Activated CD8-positive, alpha-beta T cell treated with anti-CD3 and anti-CD28 coated beads for 36 hours (primary cell): ENCODE measurements around the gene SGF29. TPM values are rescaled to one million over a fixed set of nuclear protein-coding genes. Genes with fewer than 3 reads are reported as not detected.
"Not testable (repeated sequence)": the region's sequence is repeated elsewhere in the genome, so short reads cannot be mapped to it uniquely, and the experiment has no call there.

Experiments
- ATAC-seq: fragments of 200-7000 bp; cut with Tn5 transposase; one replicate; pipeline ENCODE4 v1.10.0; 2021; ENCODE audit warnings: mild to moderate bottlenecking, moderate library complexity
- CTCF ChIA-PET: fragments of 350-600 bp; sonication (Branson Sonifier 250); formaldehyde crosslinking; loops from one replicate; lab custom pipeline; 2021; ENCODE audit warnings: antibody characterized with exemption; lab: Charles Lee
- POLR2A ChIA-PET: fragments of 350-600 bp; sonication (Branson Sonifier 250); formaldehyde crosslinking; loops from one replicate; lab custom pipeline; 2021; ENCODE audit warnings: antibody characterized with exemption; lab: Charles Lee
- DNase-seq: peaks from one replicate; pipeline ENCODE4 v3.0.0-alpha.2; 2020
- H3K27ac Mint-ChIP-seq: one replicate; pipeline ENCODE4 v1.8.0; 2021; ENCODE audit warnings: mild to moderate bottlenecking, mixed read lengths
- H3K27me3 Mint-ChIP-seq: one replicate; pipeline ENCODE4 v1.8.0; 2021; ENCODE audit warnings: mixed read lengths
- H3K36me3 Mint-ChIP-seq: one replicate; pipeline ENCODE4 v1.8.0; 2021; ENCODE audit warnings: low read depth, mixed read lengths
- H3K4me1 Mint-ChIP-seq: one replicate; pipeline ENCODE4 v1.8.0; 2021; ENCODE audit warnings: low read depth, mixed read lengths
- H3K4me3 Mint-ChIP-seq: one replicate; pipeline ENCODE4 v1.8.0; 2021; ENCODE audit warnings: mild to moderate bottlenecking, moderate library complexity, mixed read lengths
- H3K9me3 Mint-ChIP-seq: one replicate; pipeline ENCODE4 v1.8.0; 2021; ENCODE audit warnings: mixed read lengths
- CTCF ChIP-seq: fragments of 200-600 bp; IDR thresholded peaks from one replicate; pipeline ENCODE4 v1.8.0; 2022; ENCODE audit warnings: antibody characterized with exemption, mild to moderate bottlenecking
- intact Hi-C: fragments of 100-400 bp; cut with micrococcal nuclease; formaldehyde crosslinking; loops from one replicate; pipeline ENCODE4 v1.10.0; 2022
- total RNA-seq, 2 experiments: library from RNA; stranded (reverse); gene quantifications; one replicate each; pipeline ENCODE4 v1.2.3, GENCODE V29; 2021

The SGF29 gene
- total RNA-seq, 2 experiments from 2014 or later: 25.0 TPM

DNA sequence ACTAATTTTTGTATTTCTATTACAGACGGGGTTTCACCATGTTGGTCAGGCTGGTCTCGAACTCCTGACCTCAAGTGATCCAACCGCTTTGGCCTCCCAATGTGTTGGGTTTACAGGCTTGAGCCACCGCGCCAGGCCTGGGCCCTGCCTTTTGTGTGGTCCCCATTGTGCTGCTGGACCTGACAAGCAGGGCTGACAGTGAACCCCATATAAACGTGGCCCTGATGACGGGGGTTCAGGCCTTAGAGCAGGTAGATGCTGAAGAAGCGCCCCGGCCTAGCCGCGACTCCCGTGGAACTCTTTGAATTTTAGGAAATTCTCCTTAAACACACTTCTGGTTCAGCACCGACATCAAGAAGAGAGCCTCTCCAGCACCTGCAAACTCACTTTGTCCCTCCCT, 47.9 kb downstream of the SGF29 start:
- POLR2A ChIA-PET, H3K4me3 Mint-ChIP-seq, H3K27ac Mint-ChIP-seq, H3K27me3 Mint-ChIP-seq, DNase-seq, ATAC-seq, H3K4me1 Mint-ChIP-seq, CTCF ChIA-PET, H3K9me3 Mint-ChIP-seq, intact Hi-C loops, H3K36me3 Mint-ChIP-seq: not testable (repeated sequence)

- ATAC-seq, CTCF ChIA-PET: not testable (repeated sequence)
These were observed 48.3 kb downstream of the SGF29 start for GRCh38 chr16:28602062-28602461.

GRCh38 chr16:28602529-28602928, 48.8 kb downstream of the SGF29 start:
- TF ChIP-seq CTCF: no peak
- ChIA-PET POLR2A (no interaction called here), CTCF (no interaction called here)
- Mint-ChIP-seq H3K4me1 (no peaks in the 10 kb centered on the region), H3K9me3 (no peaks in the 10 kb centered on the region), H3K27ac (no peak overlapping the region), H3K36me3 (no peaks in the 10 kb centered on the region), H3K4me3 (no peak overlapping the region), H3K27me3 (no peaks in the 10 kb centered on the region)
- ATAC-seq (no peak), DNase-seq (no peak)
- intact Hi-C loops: no loop called here

More at GRCh38 chr16:28602062-28602461, 48.3 kb downstream of the SGF29 start:
- H3K27ac Mint-ChIP-seq, H3K4me3 Mint-ChIP-seq, H3K4me1 Mint-ChIP-seq, POLR2A ChIA-PET, H3K27me3 Mint-ChIP-seq, intact Hi-C loops, H3K36me3 Mint-ChIP-seq, DNase-seq, H3K9me3 Mint-ChIP-seq: not testable (repeated sequence)

DNA sequence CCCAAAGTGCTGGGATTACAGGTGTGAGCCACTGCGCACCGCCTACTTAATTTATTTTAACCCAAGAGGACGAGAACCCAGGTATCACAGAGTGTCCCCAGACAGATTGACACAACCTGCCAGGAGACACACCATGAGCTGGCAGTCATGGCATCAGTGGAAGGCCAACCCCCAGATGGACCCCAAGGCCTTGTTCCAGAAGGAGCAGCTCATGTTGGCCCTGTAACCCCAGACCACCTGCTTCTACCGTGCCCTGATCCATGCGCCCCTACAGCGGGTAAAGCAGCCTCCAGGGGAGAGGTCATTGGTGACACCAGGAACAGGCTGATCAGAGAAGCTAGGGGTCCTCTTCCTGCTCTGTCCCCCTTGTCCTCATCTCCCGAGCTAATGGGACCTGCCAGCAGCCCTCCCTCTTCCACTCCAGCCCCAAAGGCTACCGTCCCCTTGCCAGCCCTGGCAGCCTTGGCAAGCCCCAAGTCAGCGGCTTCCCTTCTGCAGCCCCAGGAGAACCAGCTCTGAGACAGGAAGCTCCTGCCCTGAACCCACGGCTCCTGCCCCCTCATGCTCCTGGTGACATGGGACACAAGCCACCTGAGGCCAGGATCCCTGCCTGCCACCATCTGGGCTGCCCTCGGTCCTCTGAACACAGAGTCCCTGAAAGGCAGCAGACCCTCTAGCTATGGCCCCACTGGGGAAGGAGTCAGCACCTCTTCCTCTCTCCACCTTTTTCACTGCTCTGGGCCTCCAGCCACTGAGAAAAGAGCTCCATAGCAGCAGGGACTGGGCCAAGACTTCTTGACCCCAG, 49.9 kb downstream of the SGF29 start:
- POLR2A ChIA-PET: interaction anchor here (0.9 to 1.0 kb wide), 2 partner anchors 9 to 35 kb away, joined by 3 read pairs; no protein-coding TSS in a partner anchor
- ATAC-seq (no peak), DNase-seq (no peak)
- Mint-ChIP-seq H3K9me3 (no peaks in the 10 kb centered on the region), H3K4me3 (no peak overlapping the region), H3K36me3 (peaks cover 2% of the 10 kb centered on the region), H3K27ac (no peak overlapping the region), H3K27me3 (no peaks in the 10 kb centered on the region), H3K4me1 (no peaks in the 10 kb centered on the region)
- intact Hi-C loops: no loop called here
- CTCF ChIA-PET: no interaction called here
- TF ChIP-seq CTCF: no peak

- POLR2A ChIA-PET: interaction anchor here (0.7 kb wide), 1 partner anchor 48 kb away, joined by 3 read pairs; no protein-coding TSS in a partner anchor
- TF ChIP-seq CTCF: no peak
- DNase-seq: no peak
- H3K4me3 Mint-ChIP-seq: no peak overlapping the region
- intact Hi-C loops: no loop called here
- no peaks in the 10 kb centered on the region for H3K9me3 Mint-ChIP-seq
- H3K27me3 Mint-ChIP-seq: no peaks in the 10 kb centered on the region
- CTCF ChIA-PET: no interaction called here
- no peaks in the 10 kb centered on the region for H3K4me1 Mint-ChIP-seq
- no peak overlapping the region for H3K27ac Mint-ChIP-seq
- H3K36me3 Mint-ChIP-seq: peaks cover 2% of the 10 kb centered on the region
- ATAC-seq: no peak
These were observed 50.5 kb downstream of the SGF29 start for GRCh38 chr16:28604186-28604565.
